HG02885 (cell line): ENCODE measurements around the gene CCDC85A.

ENCODE experiments used
- ATAC-seq: cut with Tn5 transposase; IDR thresholded peaks from one replicate; pipeline ENCODE4 v1.9.1; 2021; ENCODE audit warnings: mild to moderate bottlenecking; ENCODE audit not compliant: unreplicated experiment, poor library complexity

CCDC85A gene

GRCh38 chr2:56234241-56234640, 50.5 kb downstream of the CCDC85A start:
- no peak for ATAC-seq

GRCh38 chr2:56239030-56239429, 55.2 kb downstream of the CCDC85A start:
- no peak for ATAC-seq

GRCh38 chr2:56239437-56239836, 55.6 kb downstream of the CCDC85A start:
- no peak for ATAC-seq

GRCh38 chr2:56240210-56240609, 56.4 kb downstream of the CCDC85A start:
- no peak for ATAC-seq

- ATAC-seq = no peak
Observed at GRCh38 chr2:56244506-56244905, 60.7 kb downstream of the CCDC85A start.

GRCh38 chr2:56244911-56245530, 61.2 kb downstream of the CCDC85A start:
- ATAC-seq = no peak

GRCh38 chr2:56248965-56249742, 65.4 kb downstream of the CCDC85A start:
- no peak for ATAC-seq

- ATAC-seq = no peak
Observed at GRCh38 chr2:56250153-56250729, 66.5 kb downstream of the CCDC85A start.

- ATAC-seq = no peak
Observed at GRCh38 chr2:56260415-56260814, 76.6 kb downstream of the CCDC85A start.

- no peak for ATAC-seq
Observed at GRCh38 chr2:56262241-56262640, 78.5 kb downstream of the CCDC85A start.

GRCh38 chr2:56263876-56264275, 80.1 kb downstream of the CCDC85A start:
- no peak for ATAC-seq

GRCh38 chr2:56266761-56267414, 83.1 kb downstream of the CCDC85A start:
- no peak for ATAC-seq

GRCh38 chr2:56267415-56267788, 83.6 kb downstream of the CCDC85A start:
- no peak for ATAC-seq

- no peak for ATAC-seq
Observed at GRCh38 chr2:56268856-56269255, 85.1 kb downstream of the CCDC85A start.

- no peak for ATAC-seq
Observed at GRCh38 chr2:56271275-56271674, 87.5 kb downstream of the CCDC85A start.

- no peak for ATAC-seq
Observed at GRCh38 chr2:56285224-56285623, 101.4 kb downstream of the CCDC85A start.

GRCh38 chr2:56286936-56287335, 103.1 kb downstream of the CCDC85A start:
- ATAC-seq = no peak

GRCh38 chr2:56287508-56287907, 103.7 kb downstream of the CCDC85A start:
- ATAC-seq = no peak

GRCh38 chr2:56287974-56288373, 104.2 kb downstream of the CCDC85A start:
- ATAC-seq = no peak

- no peak for ATAC-seq
Observed at GRCh38 chr2:56288838-56289580, 105.2 kb downstream of the CCDC85A start.
